ELF-1 (cell line): ENCODE data around the gene ANO6.
"Not testable (repeated sequence)": the region's sequence is repeated elsewhere in the genome, so short reads cannot be mapped to it uniquely, and the experiment has no call there.

ENCODE experiments used
- DNase-seq: peaks from one replicate; pipeline ENCODE4 v3.0.0-alpha.2; 2016; ENCODE audit warnings: low read depth, low spot score

Gene ANO6

GRCh38 chr12:45348311-45348710, 132.4 kb downstream of the ANO6 start:
- no peak for DNase-seq

- no peak for DNase-seq
Measured at GRCh38 chr12:45348986-45349385, 133.1 kb downstream of the ANO6 start.

- DNase-seq: no peak
Measured at GRCh38 chr12:45349916-45350315, 134.0 kb downstream of the ANO6 start.

- DNase-seq: no peak
Measured at GRCh38 chr12:45350861-45351260, 135.0 kb downstream of the ANO6 start.

GRCh38 chr12:45351921-45352670, 136.2 kb downstream of the ANO6 start:
- DNase-seq: no peak

- no peak for DNase-seq
Measured at GRCh38 chr12:45353944-45354343, 138.0 kb downstream of the ANO6 start.

DNA sequence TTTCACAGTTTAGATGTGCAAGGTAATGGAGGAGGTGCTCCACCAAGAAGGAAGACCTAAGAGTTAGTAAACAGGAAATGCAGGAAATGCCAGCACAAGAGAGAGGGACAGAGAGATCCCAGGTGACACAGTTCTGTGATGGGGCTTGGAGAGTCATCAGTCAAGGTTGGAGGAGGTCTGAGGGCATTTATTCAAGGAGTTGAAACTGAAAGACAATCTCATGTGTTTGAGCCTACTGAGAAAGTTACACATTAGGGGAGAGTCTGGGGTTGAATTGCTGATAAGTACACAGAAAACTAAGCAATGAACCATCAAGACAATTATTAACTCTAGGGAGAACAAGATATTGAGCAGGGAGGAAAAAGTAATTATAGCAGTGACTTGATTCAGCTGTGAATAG, 138.5 kb downstream of the ANO6 start:
- no peak for DNase-seq

DNA sequence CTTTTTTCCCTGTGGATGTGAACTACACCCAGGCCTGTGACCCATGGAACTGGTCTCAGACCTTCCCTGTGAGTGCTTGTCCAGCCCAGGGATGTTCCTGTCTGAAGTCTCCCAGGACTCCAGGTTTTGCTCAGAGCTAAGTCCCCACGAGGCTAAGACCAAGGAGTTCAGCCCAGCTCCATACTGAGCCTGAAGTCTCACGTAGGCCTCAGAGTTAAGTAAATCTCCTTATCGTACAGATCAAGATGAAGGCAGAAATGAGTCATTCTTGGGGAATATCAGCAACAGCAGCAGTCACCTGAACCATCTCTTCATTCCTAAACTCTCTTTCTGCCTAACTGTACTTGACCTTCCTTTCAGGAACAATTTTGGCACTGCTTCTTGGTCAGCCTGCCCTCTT, 139.8 kb downstream of the ANO6 start:
- DNase-seq: no peak

DNA sequence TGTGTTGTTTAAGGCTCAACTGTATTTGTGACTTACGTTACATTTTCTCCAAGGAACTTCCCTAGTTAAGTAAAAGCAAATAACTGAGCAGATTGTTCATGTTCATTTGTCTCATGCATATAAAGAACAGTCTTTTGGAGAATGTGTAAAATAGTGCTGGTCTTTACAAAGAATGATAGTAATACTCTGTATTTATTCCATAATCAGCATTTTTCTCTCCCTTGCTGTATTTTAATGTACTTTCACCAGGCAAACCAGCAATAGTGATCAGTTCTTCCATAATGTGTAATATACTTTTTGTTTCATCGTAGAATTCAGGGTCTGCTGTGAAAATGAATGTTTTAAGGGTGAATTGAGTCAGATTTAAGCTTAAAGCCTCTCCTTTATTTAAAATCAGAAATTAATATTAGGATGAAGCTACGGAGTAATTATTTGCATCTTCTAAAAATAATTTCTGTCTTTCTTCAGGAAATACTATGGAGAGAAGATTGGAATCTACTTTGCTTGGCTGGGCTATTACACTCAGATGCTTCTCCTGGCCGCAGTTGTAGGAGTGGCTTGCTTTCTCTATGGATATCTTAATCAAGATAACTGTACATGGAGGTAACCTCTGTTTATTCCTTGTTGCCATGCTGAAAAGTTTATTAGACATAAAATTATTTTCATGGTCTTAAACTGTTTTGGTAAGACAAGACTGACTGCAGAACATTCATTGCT, 141.1 kb downstream of the ANO6 start:
- no peak for DNase-seq

GRCh38 chr12:45357539-45358417, 141.9 kb downstream of the ANO6 start:
- no peak for DNase-seq

DNA sequence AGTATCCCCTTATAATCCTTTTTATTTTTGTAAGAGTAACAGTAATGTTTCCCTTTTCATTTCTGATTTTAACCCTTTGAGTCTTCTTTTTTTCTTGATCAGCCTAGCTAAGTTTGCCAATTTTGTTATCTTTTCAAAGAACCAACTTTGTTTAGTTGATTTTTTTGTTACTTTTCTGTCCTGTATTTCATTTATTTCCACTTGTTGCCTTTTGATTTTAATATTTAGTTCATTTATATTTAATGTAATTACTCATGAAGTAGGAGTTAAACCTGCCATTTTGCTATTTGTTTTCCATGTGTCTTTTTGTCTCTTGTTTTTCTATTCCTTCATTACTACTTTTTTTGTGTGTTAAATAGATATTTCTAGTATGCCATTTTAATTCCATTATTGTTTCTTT, 146.4 kb downstream of the ANO6 start:
- no peak for DNase-seq

- DNase-seq: no peak
Measured at GRCh38 chr12:45363903-45364302, 148.0 kb downstream of the ANO6 start.

DNA sequence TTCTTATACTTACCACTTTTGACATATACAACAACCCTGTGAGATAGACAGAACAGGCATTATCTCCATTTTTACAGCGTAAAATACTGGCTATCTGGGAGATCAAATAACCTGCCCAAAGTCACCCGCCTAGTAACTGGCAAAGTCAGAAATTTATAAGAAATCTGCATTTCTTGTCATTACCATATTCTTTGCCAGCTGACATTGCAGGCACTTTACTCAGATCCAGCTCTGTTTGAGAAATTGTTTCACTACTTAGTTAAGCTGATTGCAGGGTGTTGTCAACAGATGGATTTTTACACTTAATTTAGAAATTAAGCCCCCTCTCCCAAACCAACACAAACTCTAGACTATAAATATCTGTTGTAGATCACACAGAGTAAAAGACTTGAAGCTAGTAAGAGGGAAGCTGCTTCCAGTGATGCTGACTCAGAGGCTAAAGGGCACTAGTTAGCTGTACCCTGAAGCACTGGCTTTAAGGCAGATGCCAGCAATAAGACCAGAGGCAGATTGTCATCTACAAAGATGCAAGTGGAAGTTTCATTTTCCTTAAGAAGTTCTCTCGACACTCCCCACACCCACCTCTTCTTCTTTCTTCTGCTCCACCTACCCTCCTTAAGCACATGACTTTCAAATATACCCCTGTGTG, 153.1 kb downstream of the ANO6 start:
- DNase-seq: no peak

GRCh38 chr12:45377815-45378214, 161.9 kb downstream of the ANO6 start:
- DNase-seq: no peak

- no peak for DNase-seq
Measured at GRCh38 chr12:45379261-45379660, 163.4 kb downstream of the ANO6 start.

DNA sequence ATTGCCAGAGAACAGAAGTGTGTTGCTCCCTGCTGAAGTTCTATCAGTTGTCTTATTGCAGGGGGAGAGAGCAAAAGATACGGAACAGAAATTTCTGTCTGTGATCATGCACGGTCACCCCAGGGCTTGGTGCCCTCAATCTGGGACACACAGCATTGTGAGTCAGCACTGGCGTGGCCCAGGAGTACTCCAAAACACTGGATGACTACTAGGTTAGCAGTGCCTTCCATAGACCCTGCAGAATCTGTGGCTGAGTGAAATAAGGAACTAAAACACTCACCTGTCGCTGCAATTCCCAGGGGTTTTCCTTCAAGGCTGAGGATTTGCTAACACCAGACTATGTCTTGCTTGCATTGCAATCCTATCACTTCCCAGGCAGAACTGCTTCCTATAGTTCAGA, 165.5 kb downstream of the ANO6 start:
- no peak for DNase-seq

- DNase-seq: peak; percentile 12
Measured at GRCh38 chr12:45388545-45388944, 172.7 kb downstream of the ANO6 start.

GRCh38 chr12:45389426-45389825, 173.5 kb downstream of the ANO6 start:
- no peak for DNase-seq

DNA sequence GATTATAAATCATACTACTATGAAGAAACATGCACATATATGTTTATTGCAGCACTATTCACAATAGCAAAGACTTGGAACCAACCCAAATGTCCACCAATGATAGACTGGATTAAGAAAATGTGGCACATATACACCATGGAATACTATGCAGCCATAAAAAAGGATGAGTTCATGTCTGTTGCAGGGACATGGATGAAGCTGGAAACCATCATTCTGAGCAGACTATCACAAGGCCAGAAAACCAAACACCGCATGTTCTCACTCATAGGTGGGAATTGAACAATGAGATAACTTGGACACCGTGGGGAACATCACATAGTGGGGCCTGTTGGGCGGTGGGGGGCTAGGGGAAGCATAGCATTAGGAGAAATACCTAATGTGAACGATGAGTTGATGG, 181.6 kb downstream of the ANO6 start:
- DNase-seq: not testable (repeated sequence)

DNA sequence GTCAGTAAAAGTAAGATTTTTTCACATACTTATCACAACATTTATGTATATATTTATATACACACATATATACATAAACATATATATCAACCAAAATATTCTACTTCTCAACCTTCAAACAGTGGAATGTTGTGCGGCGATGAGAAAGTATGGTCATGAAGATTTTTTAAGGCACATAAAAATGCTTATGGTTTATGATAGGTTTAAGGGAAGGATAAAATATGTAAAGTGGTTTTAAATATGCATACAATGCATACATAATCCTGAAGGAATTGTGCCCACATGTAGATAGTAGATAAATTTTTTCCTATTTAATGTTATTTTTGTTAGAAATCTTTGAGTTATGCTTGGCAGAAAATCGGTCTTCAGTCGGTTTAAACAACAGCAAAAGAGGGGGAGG, 182.7 kb downstream of the ANO6 start:
- DNase-seq: no peak

- DNase-seq: no peak
Measured at GRCh38 chr12:45400991-45401390, 185.1 kb downstream of the ANO6 start.

DNA sequence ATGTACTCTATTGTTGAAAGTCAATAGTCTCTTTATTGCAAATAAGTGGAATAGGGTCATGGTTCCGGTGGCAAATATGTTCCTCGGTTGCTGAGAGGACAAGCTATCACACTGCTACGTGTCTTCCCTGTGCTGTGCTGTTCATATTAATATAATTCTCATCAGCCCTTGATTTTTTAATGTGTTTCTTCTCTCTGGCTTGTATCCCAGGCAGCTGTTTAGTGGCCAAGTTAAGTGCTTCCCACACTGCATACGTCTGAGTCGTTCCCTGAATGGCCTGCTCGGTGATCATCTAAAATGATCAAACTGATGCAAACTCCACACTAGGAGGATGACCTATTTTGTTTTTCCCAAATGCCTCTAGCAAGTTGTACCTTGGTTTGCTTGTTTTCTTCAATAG, 186.4 kb downstream of the ANO6 start:
- no peak for DNase-seq
